ENCODE measurements around the gene ZNF860. TPM values are rescaled to one million over a fixed set of nuclear protein-coding genes. Genes with fewer than 3 reads are reported as not detected.

Gene ZNF860
- total RNA-seq (2021; ENCODE audit: unreplicated experiment), result 8.9 TPM
- polyA plus RNA-seq (2012; ENCODE audit: insufficient read length), result 7.2 TPM
- Bru-seq, nascent RNA, result percentile 86 among the genes with signal in this experiment
- percentile 85 among the genes with signal in this experiment for BruChase-seq, experiment 1, labeled RNA remaining after a 2-hour chase
- BruChase-seq, experiment 2, labeled RNA remaining after a 6-hour chase, result percentile 76 among the genes with signal in this experiment
- long read RNA-seq, transcript ZNF860-201 (2 exons, 3,098 nt), result major isoform, 5 of 10 reads
- long read RNA-seq, partial matches to known transcripts, result 0 of 10 reads
- long read RNA-seq, other reads (novel, unspliced or antisense), result 5 of 10 reads

DNA sequence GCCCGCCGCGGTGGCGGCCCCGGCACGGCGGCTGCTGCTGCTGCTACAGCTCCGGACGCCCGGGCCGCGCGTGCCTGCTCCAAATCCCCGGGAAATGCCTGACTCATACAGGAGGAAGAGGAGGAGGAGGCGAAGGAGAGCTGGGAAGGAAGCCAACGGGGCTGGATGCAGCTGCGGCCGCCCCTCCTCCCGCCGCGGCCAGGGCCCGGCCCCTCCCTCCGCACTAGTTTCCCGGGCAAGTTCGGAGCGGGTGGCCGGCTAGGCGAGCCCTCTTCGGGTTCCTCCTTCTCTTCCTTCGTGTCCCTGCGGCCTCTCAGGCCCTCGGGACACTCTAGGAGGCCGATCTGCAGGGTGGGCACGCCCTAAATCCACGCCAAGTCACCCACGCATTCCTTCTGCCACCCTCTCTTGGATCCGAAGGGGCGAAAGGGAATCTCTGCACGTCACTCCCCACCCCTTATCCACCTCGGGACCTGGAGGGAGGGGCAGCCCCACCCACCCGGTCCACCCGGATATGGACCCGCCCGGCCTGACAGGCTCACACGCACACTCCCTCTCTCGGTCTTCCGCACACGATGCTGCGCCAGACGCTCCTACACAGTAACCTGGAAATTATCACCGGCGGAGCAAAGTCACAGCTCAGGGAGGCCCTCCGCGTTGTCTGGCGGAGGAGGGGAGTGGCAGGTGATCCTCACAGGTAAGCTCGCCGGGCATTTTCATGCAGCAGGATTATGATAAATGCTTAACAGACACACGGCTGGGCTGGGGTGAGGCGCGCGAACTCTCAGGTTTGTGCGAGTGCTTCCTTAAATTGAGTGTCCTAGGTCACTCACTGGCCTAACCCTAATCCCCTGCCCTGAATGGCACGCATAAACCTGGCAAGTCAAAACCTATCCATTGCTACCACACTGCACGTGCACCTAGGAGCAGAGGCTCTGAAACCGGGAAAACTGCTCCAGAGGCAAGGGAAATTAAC lies at the start of gene ZNF860, which contains the start of gene OSBPL10:
ZNF860 (plus strand) TSS at position 545 of the 976 bp plus-strand sequence. CDS start 7,330 bp downstream, outside the sequence.
OSBPL10 (minus strand) TSS at position 57 of the 976 bp plus-strand sequence. CDS start 83 bp downstream, outside the sequence.
- no TSS peak for BruUV-seq (replicated peaks)
- POLR2A ChIA-PET, result interaction anchor here (0.6 kb wide), 1 partner anchor 275 kb away, joined by 4 read pairs; no protein-coding TSS in a partner anchor
- intact Hi-C loops (cut with micrococcal nuclease; ENCODE audit: unreplicated experiment), result no loop called here

DNA sequence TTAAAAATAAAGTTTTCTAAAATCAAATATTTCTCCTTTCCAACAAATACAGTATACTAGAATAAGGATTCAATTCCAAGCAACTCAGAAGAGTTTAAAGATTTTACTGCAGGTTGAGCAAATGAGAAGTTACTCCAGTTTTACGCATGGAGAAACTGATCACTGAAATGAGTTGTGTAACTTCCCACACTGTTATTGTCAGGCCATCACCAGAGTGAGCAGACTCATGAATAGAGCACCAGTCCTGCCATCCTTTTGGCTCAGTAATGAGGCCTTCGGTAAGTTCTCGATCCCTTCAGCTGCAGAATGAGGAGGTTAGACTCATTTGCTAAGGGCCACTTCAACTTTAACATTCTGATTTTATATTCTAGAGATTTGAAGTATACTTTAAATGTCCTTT lies 48.6 kb upstream of the ZNF860 start:
- ATAC-seq, result no peak
- ChIA-PET POLR2A (no interaction called here), CTCF (no interaction called here)
- Histone ChIP-seq H3K27ac (ENCODE audit: low read length) (no peak overlapping the region), H3K9me3 (ENCODE audit: control insufficient read depth, insufficient read depth, low read depth, low read length) (no peaks in the 10 kb centered on the region), H3K36me3 (ENCODE audit: control insufficient read depth, insufficient read depth, low read length) (no peaks in the 10 kb centered on the region), H3K4me1 (ENCODE audit: control insufficient read depth, insufficient read depth, low read length) (peaks cover 28% of the 10 kb centered on the region), H3K4me3 (ENCODE audit: low read depth in 2 of 2, low read length in 2 of 2) (no peak overlapping the region), H3K27me3 (ENCODE audit: control insufficient read depth, insufficient read depth, low read length) (no peaks in the 10 kb centered on the region)
- DNase-seq (ENCODE audit: low read depth, low spot score), result no peak
- intact Hi-C loops (cut with micrococcal nuclease; ENCODE audit: unreplicated experiment) (no loop called here), in situ Hi-C loops (cut with HindIII; ENCODE audit: low pct_unique_long_range_greater_than_20kb, low sequenced_read_pairs) (no loop called here)
- BruUV-seq (replicated peaks), result no TSS peak
- TF ChIP-seq, protein P1, sequence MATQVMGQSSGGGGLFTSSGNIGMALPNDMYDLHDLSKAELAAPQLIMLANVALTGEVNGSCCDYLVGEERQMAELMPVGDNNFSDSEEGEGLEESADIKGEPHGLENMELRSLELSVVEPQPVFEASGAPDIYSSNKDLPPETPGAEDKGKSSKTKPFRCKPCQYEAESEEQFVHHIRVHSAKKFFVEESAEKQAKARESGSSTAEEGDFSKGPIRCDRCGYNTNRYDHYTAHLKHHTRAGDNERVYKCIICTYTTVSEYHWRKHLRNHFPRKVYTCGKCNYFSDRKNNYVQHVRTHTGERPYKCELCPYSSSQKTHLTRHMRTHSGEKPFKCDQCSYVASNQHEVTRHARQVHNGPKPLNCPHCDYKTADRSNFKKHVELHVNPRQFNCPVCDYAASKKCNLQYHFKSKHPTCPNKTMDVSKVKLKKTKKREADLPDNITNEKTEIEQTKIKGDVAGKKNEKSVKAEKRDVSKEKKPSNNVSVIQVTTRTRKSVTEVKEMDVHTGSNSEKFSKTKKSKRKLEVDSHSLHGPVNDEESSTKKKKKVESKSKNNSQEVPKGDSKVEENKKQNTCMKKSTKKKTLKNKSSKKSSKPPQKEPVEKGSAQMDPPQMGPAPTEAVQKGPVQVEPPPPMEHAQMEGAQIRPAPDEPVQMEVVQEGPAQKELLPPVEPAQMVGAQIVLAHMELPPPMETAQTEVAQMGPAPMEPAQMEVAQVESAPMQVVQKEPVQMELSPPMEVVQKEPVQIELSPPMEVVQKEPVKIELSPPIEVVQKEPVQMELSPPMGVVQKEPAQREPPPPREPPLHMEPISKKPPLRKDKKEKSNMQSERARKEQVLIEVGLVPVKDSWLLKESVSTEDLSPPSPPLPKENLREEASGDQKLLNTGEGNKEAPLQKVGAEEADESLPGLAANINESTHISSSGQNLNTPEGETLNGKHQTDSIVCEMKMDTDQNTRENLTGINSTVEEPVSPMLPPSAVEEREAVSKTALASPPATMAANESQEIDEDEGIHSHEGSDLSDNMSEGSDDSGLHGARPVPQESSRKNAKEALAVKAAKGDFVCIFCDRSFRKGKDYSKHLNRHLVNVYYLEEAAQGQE (IDR thresholded peaks at IDR 0.05; ENCODE audit: insufficient read depth in 1 of 2, low read depth in 2 of 2, low read length in 1 of 2), result no peak
- TF ChIP-seq POLR2AphosphoS5 (IDR thresholded peaks at IDR 0.05; ENCODE audit: low read depth, low read length) (no peak), TCF7L2 (IDR thresholded peaks at IDR 0.05; ENCODE audit: low read depth, low read length) (no peak), SIN3A (IDR thresholded peaks at IDR 0.05; ENCODE audit: borderline replicate concordance, insufficient read depth, low read depth, low read length) (no peak)
- TF ChIP-seq, protein P2, sequence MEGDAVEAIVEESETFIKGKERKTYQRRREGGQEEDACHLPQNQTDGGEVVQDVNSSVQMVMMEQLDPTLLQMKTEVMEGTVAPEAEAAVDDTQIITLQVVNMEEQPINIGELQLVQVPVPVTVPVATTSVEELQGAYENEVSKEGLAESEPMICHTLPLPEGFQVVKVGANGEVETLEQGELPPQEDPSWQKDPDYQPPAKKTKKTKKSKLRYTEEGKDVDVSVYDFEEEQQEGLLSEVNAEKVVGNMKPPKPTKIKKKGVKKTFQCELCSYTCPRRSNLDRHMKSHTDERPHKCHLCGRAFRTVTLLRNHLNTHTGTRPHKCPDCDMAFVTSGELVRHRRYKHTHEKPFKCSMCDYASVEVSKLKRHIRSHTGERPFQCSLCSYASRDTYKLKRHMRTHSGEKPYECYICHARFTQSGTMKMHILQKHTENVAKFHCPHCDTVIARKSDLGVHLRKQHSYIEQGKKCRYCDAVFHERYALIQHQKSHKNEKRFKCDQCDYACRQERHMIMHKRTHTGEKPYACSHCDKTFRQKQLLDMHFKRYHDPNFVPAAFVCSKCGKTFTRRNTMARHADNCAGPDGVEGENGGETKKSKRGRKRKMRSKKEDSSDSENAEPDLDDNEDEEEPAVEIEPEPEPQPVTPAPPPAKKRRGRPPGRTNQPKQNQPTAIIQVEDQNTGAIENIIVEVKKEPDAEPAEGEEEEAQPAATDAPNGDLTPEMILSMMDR (IDR thresholded peaks at IDR 0.05), result no peak

More for the DNA sequence above, at the start of gene ZNF860, which contains the start of gene OSBPL10:
- Histone ChIP-seq H3K27ac (ENCODE audit: low read length) (peak within 1 kb of the TSS; percentile 99), H3K27me3 (ENCODE audit: control insufficient read depth, insufficient read depth, low read length) (no peaks in the 10 kb centered on the region), H3K36me3 (ENCODE audit: control insufficient read depth, insufficient read depth, low read length) (no peaks in the 10 kb centered on the region), H3K4me3 (ENCODE audit: low read depth in 2 of 2, low read length in 2 of 2) (peak within 1 kb of the TSS; percentile 63 to 83), H3K9me3 (ENCODE audit: control insufficient read depth, insufficient read depth, low read depth, low read length) (no peaks in the 10 kb centered on the region), H3K4me1 (ENCODE audit: control insufficient read depth, insufficient read depth, low read length) (peaks cover 26% of the 10 kb centered on the region)
- CTCF ChIA-PET, result interaction anchor here (0.6 to 0.7 kb wide), 2 partner anchors 92 to 102 kb away, joined by 6 to 7 read pairs; no protein-coding TSS in a partner anchor
- ATAC-seq, result peak; percentile 88
- in situ Hi-C loops (cut with HindIII; ENCODE audit: low pct_unique_long_range_greater_than_20kb, low sequenced_read_pairs), result no loop called here
- TF ChIP-seq SIN3A (IDR thresholded peaks at IDR 0.05; ENCODE audit: borderline replicate concordance, insufficient read depth, low read depth, low read length) (no peak), POLR2AphosphoS5 (IDR thresholded peaks at IDR 0.05; ENCODE audit: low read depth, low read length) (peak; percentile 42; the same call in 1 of the 2 replicates), TCF7L2 (IDR thresholded peaks at IDR 0.05; ENCODE audit: low read depth, low read length) (no peak)
- TF ChIP-seq, protein P2 (IDR thresholded peaks at IDR 0.05), result no peak
- TF ChIP-seq, protein P1 (IDR thresholded peaks at IDR 0.05; ENCODE audit: insufficient read depth in 1 of 2, low read depth in 2 of 2, low read length in 1 of 2), result no peak
- no peak for DNase-seq (ENCODE audit: low read depth, low spot score)

Data from Panc1 (cell line).